MV-4-11 (cell line): ENCODE results near the gene ARHGAP23.

Experiments
- DNase-seq: peaks from one replicate; lab custom pipeline; 2025; lab: John Stamatoyannopoulos, UW

Gene ARHGAP23

DNA sequence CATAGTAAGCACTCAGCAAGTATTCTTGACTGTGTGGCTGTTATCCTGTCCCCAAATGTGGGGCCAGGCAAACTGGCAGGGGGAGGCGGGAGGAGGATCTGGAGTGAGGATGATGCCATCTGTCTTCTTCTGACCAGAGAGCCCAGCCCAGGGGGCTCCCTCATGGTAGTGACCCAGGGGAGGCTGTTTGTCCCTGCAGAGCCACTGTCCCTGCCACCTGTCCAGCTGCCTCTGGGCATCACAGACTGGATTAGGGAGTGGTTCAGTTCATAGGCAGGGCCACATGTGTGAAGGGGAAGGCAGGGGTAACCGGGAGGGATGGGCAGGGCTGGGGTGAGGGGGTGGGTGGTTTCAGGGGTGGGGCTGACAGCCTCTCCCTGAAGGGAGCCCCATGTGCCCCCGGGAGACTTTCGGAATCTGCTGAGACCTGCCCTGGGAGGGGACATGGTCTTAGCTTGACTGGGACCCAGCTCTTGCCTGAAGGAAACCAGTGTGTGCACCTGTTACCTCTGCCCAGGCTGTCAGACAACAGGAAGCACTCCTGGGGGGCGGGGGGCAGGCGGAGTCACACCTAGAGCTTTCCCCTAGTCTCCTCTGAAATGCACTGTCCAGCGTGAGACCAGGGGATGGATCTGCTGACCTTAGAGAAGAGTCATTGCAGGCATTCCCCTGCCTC is 15.2 kb downstream of the ARHGAP23 start:
- DNase-seq = no peak

DNA sequence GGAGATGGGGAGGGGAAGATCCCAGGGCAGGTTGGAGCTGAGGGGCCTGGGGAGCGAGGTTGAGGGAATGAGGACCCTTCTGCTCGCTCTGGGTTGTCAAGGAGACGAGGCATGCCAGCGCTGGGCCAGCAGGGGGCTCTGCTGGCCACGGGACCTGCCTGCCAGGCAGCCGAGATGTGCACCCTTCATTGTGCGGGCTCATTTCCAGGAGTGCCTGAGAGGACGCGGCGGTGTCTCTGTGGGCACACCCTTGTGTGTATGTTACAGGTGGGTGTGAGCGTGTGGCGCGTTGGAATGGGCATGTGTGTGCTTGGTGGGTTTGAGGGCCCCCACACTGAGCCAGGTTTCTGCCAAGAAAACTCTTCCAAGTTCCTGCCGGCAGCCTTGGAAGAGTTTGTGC is 15.9 kb downstream of the ARHGAP23 start:
- DNase-seq = peak; percentile 11

DNA sequence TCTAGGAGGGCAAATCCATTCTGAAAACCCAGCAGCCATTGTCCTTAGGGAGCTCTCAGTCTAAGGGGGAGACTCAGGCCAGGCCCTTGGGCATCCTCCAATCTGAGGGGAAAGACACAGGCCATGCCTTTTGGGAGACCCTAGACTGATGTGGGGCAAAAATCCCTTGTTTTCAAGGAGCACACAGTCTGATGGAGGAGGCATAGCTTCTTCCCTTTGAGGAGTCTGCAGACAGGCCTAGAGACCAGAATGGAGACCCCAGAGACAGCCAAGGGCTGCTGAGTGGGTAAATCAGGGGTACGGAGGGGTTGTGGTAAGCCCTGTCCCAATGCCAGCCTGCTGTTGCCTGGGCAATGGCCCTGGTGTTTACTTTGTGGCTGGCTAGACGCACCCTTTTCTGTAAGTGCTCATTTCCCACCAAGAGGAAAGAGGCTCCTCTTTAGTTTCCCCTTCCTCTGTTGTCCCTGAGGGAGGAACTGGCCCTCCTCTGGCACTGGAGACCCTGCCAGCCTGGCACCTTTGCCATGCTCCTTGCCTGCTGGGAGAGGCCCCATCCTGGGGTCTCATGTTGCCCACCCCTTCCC is 19.3 kb downstream of the ARHGAP23 start:
- DNase-seq = peak; percentile 20

DNA sequence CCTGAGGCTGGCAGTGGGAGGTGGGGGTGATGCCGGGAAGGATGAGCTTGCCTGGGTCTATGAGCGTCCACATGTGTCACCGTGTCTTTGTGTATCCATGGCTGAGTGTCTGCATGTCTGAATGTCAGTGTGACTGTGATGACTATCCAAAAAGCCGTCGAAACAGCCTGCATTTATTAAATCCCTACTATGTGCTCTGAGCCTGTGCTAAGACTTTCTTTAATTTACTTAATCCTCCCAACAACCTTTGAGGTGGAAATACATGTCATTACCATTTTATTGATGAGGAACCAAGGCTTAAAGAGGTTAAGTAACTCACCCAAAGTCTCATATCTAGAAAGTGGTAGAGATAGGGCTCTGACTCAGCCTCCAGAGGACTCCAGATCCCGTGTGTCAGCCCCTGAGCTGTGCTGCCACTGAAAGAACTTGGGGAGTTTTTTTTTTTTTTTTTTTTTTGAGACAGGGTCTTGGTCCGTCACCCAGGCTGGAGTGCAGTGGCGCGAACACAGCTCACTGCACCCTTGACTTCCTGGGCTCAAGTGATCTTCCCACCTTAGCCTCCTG is 20.0 kb downstream of the ARHGAP23 start:
- DNase-seq = peak; percentile 46

DNA sequence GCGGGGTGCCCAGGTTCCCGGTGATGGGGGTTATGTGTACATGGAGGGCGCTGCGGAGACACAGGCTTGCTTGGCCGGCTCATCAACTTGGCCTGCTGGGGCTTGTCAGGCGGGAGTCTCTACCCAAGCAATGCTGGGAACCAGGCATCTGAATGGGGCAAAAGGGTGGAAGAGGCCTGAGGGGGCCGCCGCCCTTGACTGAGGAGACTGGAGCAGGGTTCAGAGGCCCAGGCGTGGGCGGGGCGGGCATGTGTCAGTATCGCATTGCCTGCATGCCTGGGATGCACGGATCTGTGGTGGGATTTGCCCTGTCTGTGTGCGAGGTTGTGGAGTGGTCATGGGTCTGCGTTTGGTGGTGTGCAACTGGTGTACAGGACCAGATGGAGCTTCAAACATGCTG is 21.1 kb downstream of the ARHGAP23 start:
- DNase-seq = no peak

DNA sequence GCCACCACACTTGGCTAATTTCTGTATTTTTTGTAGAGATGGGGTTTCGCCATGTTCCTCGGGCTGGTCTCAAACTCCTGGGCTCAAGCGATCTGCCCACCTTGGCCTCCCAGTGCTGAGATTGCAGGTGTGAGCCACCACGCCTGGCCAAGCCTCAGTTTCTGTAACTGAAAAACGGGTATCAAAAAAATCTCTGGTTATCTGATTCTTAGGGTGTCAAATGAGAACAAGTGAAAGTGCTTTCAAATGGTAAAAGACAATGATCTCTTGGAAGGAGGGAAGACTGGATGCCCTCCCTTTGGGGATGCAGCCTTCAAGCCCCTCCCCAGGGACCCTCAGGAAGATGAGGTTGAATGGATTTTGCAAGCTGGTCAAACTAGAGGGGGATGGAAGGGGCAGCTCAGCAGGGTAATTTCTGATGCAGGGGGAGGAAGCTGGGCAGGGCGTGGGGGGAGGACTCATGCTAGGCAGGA is 22.3 kb downstream of the ARHGAP23 start:
- DNase-seq = no peak

DNA sequence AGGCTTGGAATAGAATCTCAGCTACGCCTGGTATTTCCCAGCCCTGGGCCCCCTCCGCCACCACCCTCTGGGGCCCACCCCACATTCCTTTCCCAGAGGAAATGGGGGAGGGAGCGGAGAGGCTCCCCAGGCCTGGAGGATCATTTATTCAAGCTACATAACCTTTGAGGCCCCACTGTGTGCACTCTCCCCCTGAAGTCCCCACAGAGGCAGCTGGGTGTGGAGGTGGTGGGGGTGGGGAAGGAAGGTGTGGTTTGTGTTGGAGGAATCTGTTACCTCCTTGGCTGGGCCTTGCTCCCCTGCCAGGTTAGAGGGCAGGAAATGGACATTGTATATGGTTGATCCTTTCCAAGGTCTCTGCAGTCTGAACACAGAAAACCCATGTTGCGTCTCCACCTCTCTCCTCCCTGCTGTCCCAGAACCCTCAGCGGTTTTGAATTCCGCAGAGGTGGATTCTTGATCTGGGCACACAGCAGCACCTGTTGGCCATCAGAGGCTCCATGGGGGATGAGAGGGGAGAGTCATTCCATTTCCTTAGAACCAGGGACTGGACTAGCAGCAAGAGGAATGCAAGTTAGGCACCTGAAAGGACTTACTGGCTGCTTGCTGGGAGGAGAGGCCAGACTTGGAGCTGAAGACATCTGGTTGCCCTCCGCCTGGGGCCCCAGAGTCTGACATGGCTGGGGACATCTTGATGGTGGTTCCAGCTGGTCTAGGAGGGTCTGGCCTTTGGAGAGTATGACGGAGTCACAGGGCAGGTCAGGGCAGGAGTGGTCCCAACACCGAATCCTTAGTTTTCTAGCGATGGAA is 23.0 kb downstream of the ARHGAP23 start:
- no peak for DNase-seq

DNA sequence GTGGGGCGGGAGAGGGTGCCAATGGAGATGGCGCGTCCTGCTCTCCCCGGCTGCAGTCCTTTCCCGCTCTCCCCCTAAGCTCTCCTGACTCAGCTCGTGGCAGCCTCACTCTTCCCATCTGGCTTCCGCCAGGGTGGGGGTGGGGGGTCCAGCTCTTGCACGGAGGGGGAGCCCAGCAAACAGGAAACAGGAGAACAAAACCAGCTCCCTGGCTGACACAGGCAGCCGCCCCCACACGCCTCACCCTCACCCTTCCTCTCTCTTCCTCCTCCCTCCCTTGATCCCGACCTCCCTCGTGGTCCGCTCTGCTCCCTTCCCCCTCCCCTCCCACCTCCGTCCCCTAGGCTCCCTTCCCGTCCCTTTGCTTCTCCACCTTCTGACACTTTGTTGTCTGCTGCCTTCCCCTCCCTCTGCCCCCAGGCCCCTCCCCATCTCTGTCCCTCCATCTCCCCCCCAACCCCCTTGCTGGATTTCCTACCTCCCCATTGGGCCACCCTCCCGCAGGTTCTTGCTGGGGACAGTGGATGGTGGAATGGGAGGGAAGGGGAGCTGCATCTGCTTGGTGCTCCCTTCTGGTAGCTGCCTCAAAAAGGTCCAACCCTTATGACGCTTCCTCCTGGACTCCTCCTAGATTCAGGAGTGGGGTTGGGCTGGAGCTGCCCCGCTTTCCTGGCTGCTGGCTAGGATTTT is 23.7 kb downstream of the ARHGAP23 start:
- no peak for DNase-seq

DNA sequence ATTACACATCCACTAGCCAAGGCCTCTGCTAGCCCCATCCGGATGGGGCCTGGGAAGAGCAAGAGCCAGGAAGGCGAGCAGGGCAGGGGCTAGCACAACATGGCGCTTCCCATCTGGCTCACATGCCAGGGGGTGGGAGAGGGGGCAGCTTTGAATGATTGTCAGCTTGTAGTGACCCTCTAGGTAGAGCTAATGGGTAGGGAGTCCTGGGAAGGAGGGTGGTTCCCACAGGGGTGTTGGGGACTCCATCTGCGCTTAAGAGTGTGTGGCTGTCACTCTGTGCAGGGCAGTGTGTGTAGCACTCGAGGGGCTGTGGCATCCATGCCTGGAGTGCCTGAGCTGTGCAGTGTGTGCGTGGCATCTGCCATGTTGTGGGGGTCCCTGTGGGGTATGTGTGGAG is 24.5 kb downstream of the ARHGAP23 start:
- DNase-seq = no peak

DNA sequence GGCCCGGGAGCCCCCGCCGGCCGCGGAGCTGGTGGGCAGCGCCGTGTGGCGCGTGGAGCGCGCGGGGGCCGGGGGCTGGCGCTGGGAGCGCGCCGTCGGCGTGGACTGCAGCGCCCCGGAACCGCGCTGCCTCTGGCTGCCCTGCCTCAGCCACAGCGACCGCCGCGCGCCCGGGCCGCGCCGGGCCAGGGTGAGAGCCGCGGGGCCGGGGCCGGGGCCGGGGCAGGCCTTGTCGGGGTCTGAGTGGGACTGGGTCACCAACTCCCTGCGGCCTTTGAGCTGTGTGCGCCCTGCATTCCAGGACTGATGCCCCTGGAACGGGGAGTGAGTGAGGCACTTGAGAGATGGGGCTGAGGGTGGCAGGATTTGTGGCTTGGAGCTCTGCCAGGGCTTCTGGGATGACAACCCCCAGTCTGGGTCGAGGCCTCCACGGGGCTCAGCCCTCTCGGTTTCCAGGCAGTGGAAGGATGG is 25.7 kb downstream of the ARHGAP23 start:
- peak; percentile 2 for DNase-seq

DNA sequence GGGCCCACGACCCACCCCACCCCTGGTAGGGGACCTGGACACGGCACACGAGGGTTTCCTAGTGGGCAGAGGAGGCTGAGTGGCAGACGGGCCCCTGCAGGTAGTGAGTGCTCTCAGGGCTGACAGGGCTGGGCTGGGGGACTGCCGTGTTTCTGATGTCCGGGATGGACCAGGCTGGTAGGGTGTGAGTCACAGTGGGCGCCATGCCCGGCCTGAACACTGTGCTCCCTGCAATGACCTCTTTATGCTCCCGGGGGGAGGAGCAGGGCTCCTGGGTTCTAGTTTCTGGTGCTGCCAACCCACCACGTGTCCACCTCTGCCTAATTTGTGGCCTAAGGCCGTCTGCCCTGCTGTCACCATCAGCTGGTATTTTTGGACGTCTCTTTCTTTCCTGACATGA is 26.3 kb downstream of the ARHGAP23 start:
- peak; percentile 5 for DNase-seq

DNA sequence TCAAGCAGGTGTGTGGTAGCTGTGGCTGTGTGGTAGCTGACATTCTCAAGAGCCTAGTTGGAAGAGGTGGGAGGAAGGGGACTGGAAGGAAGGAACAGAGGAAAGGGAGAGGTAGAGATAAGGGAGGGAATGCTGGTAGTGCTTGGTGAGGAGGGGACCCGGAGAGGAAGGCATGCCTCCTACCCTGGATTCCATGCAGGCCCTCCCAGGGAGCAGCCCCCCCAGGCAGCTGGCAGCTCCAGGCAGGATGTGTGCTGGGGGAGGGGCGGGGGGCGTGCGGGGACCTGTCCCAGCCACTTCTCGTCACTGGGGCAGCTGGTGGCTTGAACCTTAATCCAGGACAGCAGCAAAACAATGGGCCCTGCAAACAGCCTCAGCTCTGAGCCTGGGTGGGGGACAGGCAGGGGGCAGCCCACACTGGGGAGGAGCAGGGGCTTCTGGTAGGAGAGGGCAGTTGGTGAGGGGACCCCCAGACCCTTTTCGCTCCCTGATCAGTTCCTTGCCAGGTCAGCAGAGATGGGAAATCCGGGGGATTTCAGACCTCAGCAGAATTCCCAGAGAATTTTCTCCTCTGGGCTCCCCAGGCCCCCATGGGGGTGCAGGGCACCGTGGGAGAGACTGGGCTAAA is 27.1 kb downstream of the ARHGAP23 start:
- DNase-seq = no peak

DNA sequence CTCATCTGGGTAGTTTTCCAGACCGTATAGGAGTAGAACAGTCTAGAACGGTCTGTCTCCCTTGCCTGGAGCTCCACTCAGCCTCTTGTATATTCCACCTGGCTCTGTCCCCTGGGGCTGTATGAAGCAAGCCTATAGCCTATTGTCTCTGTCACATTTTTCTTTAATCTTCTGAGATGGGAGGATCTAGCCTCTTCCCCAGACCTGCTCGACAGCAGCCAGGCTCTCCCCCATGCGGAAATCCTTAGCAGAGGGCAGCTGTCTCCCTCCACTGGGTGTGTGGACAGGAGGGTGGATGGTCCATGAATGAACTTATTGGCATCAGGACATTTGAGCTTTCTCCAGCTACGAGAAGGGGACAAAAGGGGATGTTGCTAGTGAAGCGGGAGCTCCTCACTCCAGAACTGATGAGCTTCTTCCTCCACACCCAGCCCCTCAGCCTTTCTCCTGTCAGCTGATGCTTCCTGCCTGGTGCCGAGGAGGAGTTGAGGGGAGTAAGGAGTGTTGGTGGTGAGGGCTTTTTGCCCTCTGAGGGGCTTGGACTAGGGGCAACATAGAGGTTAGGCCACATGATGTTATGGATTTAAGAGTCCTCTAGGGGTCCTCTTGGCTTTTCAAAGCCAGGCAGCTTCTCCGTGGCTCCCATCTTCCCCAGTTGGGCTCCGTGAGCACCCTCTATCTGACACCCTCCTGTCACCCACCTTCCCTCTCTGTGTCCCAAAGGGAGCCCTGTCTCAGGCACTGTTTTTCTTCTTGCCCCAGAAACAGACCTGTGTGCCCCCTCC is 28.0 kb downstream of the ARHGAP23 start:
- DNase-seq = no peak

DNA sequence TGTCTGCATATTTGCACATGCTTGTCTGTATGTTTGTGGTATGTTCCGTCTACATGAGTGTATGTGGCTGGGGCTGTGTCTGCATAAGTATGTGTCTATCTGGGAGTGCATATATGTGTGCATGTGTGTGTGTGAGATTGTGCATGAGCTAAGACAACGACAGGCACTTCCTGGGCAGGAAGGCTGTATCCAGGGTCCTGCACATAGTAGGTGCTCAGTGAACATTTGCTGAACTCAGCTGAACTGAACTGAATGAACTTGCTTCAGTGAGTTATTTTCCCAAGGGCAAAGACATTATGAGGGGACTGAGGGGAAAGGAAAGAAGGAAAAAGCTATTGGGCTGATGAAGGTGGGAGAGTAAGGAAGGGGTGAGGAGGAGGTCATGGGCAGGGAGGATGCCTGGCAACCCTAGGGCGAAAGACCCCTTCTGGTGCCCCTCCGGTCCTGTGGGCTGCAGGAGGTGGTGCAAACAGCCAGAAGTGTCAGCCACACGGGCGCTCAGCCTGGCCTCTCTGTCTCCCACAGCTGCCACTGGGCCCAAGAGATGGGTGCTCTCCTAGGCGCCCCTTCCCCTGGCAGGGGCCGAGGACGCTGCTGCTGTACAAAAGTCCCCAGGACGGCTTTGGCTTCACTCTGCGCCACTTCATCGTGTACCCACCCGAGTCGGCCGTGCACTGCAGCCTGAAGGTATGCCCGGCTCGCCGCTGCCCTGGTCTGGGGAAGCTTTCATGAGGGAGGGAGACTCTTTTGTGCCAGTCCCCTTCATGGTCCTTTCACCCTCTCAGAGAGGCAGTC is 29.5 kb downstream of the ARHGAP23 start:
- DNase-seq = no peak

DNA sequence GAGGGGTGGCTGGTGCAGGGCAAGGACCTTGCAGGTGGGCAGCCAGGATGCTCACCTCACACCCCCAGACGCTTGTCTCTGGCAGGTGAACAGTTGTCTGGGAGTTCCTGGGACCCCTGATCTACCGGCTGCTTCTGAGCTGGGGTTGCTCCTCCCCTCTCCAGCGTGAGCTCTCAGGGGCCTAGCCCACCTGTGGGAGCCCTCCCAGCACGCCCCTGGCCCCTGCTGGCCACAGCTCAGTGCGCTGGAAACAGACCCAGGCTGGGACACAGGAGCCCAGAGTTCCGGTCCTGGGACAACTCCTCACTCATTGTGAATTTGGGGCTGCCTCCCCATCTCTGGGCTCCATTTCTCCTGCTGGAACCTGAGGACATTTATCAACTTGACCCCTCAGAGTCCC is 30.3 kb downstream of the ARHGAP23 start:
- no peak for DNase-seq

DNA sequence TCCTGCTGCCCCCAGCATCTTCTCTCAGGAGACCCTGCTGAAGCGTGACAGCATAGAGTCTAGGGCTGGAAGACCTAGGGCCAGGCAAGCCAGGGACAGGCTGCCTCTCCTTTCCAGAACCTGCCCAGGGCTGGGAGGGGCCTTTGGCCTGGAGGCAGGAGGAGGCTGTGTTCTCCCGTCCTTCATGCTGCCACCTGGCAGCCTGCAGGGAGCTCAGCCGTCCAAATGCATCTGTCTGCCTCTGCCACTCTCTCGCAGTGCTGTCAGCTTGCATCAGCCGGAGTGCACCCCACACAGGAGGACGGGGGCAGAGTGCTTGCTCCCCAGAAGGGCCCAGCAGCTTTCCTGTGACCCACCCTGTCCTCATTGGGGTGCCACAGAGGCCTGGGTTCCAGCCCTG is 31.3 kb downstream of the ARHGAP23 start:
- DNase-seq = no peak

DNA sequence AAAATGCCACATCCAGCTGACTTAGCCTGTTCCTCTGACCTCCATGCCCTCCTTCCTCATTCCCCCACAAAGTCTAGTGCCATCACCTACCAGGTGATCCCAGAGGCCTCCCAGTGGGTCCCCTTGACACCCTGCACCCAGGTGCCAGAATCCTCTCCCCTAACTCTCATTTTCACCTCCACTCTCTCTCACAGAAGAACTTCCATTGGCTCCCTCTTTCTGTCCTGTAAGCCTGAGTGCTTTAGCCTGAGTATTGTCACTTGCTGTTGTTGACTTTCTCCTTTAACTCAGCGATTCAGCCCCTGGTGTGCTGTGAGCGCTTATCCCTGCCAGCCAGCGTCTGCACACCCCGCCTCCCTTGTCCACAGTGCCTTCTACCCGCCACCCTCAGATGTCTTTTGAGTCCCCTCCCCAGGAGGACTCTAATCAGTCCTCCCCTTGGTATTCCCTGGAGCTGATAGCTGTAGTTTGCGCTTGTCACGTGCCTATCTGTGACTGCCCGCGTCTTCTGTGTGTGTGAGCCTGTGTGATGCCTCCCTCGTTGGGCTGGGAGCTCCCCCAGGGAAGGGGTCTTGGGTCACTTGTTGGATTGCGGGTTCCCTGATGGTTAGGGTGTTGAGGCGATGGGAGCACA is 31.9 kb downstream of the ARHGAP23 start:
- no peak for DNase-seq

DNA sequence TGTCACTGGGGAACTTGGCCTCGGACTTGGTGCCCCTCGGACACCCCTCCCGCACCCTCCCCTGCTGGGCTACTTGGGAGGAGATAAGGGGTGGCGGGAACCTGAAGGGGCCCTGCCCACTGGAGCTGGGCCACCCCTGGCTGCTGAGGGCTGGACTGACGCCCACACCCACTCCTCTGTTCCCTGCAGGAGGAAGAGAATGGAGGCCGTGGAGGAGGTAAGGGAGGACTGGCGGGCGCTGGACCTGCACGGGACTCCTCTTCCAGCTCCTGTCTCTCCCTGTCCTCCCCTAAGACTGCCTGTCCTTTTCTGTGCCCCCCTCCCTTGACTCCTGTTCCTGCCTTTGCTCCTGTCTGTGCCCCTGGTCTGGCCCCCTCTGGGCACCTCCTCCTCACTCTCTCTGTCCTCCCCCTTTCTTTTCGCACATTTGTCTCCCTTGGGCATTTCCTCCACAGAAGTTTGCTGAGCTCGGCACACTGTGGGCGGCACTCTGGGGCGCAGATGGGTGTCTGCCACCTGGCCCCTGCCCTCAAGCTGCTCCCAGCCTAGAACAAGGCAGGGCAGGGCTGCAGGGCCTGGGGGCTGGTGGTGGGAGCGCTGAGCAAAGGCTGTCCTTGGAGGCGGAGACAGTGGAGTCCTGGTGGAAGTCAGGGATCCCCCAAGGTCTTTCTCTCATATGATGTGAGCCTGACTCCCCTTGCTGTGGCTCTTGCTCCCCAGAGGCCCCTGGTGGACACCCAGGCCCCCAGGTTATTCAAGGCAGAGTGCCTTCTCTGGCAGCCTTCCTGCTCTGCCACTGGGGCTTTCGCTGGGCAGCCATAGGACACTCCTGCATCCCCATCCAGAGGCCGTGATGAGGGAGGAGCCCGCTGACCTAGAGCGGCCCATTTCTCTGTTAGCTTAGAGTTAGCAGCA is 32.7 kb downstream of the ARHGAP23 start:
- no peak for DNase-seq
